Lung (tissue), 12 donors: ENCODE results near the gene GTF2H2. TPM values are rescaled to one million over a fixed set of nuclear protein-coding genes. Genes with fewer than 3 reads are reported as not detected.
"Not testable (repeated sequence)": the region's sequence is repeated elsewhere in the genome, so short reads cannot be mapped to it uniquely, and the experiment has no call there.

Experiments used
- ATAC-seq: fragments of 200-7000 bp; cut with Tn5 transposase; one replicate; pipeline ENCODE4 v1.9.1; 2020; ENCODE audit warnings: moderate number of reproducible peaks; ENCODE audit not compliant: insufficient read depth, low FRiP score
- DNase-seq, 3 donors: peaks; one replicate each; pipeline ENCODE4 v3.0.0-alpha.2; 2013 to 2017
- H3K27ac ChIP-seq, 2 donors: one replicate each; pipeline ENCODE4 v1.5.1; 2013; ENCODE audit warnings: mild to moderate bottlenecking in 2 of 2, moderate library complexity in 2 of 2, control low read depth in 1 of 2, inconsistent platforms in 1 of 2, low read depth in 1 of 2, low read length in 1 of 2
- H3K27me3 ChIP-seq, 3 donors: one replicate each; pipeline ENCODE4 v1.5.1; 2013; ENCODE audit warnings: low read length in 2 of 3; ENCODE audit not compliant: control insufficient read depth in 3 of 3, insufficient read depth in 3 of 3
- H3K36me3 ChIP-seq, 4 donors: one replicate each; pipeline ENCODE4 v1.5.1; 2013; ENCODE audit warnings: low read length in 4 of 4, mild to moderate bottlenecking in 1 of 4, moderate library complexity in 1 of 4; ENCODE audit not compliant: control insufficient read depth in 4 of 4, insufficient read depth in 4 of 4
- H3K4me1 ChIP-seq, 5 donors: one replicate each; pipeline ENCODE4 v1.5.1; 2013; ENCODE audit warnings: low read length in 5 of 5, mild to moderate bottlenecking in 2 of 5, moderate library complexity in 1 of 5; ENCODE audit not compliant: control insufficient read depth in 5 of 5, insufficient read depth in 5 of 5
- H3K4me3 ChIP-seq: one replicate; pipeline ENCODE4 v1.5.1; 2013; ENCODE audit warnings: mild to moderate bottlenecking, control low read depth, moderate library complexity
- H3K9ac ChIP-seq, 2 donors: one replicate each; pipeline ENCODE4 v1.5.1; 2013; ENCODE audit warnings: low read length in 2 of 2, control low read depth in 1 of 2; ENCODE audit not compliant: insufficient read depth in 1 of 2
- H3K9me3 ChIP-seq, 4 donors: one replicate each; pipeline ENCODE4 v1.5.1; 2013; ENCODE audit warnings: low read length in 3 of 4, mild to moderate bottlenecking in 1 of 4, moderate library complexity in 1 of 4; ENCODE audit not compliant: control insufficient read depth in 4 of 4, insufficient read depth in 3 of 4
- WGBS, 2 donors: extraction: QIAGEN DNeasy Blood & Tissue Kit; methylation state at CpG; one replicate each; pipeline ENCODE4 v1.1.7; 2013; 5-methylcytosine and 5-hydroxymethylcytosine counted together
- polyA plus RNA-seq, 2 donors: library from polyadenylated mRNA; stranded (reverse); fragments of 200-250 nt; gene quantifications; one replicate each; pipeline ENCODE4 v1.2.1, GENCODE V29; 2013
- total RNA-seq, 2 donors: library from RNA; depleted of rRNA in 1 of 2; stranded (reverse); fragments of >200 nt in 1 of 2; gene quantifications; one replicate each; pipeline ENCODE4 v1.2.1, GENCODE V29; 2014 to 2021
- TF ChIP-seq, protein P1 (sequence below): IDR thresholded peaks from 2 replicates; pipeline ENCODE4 v1.5.1; 2012; ENCODE audit warnings: mild to moderate bottlenecking; ENCODE audit errors: control extremely low read depth, extremely low read depth
- donor health status: control.
- donor health status: control.
- donor health status: Bipolar disorder and iron deficiency.
- donor health status: healthy.
- donor health status: DM: yes; HTN: yes; CAD: no.

Gene GTF2H2
- total and polyA plus RNA-seq, 4 donors: 6.9 to 62.0 (median 20.3) TPM

DNA sequence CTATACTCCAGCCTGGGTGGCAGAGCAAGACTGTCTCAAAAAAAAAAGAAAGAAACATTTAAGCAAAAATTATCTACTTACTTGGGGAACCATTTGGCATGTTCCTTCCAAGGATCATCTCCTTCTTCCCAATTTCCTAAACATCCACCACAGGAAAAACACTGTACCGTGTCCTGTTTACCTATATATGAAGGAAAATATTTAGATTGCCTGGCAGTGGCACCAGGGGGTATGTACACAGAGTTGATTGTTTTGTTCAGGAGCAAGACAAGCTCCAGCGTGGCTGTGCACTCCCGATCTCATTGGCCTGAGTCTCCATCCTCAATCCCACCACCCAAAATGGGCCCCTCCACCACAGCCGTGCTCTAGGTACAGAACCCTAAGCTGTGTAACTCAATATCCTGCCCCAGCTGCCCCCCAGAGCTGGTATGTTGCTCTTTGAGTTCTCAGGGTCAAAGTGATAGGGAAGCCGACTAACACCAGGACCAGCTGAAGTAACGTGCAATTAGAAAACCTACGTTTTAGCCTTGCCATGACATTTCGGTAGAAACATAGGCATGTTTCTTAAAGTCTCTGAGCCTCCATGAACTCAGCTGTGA is 56.2 kb downstream of the GTF2H2 start:
- WGBS, 2 donors: 81 to 89% methylated on average over 8 of the region's 8 CpGs
- Histone ChIP-seq H3K27me3 (no peaks in the 10 kb centered on the region), H3K36me3 (peaks cover 0 to 1% (median 0%) of the 10 kb centered on the region in 4 donors), H3K27ac (no peak overlapping the region), H3K9ac (no peak overlapping the region), H3K9me3 (no peaks in the 10 kb centered on the region), H3K4me1 (no peaks in the 10 kb centered on the region), H3K4me3 (no peak overlapping the region)
- TF ChIP-seq, protein P1, sequence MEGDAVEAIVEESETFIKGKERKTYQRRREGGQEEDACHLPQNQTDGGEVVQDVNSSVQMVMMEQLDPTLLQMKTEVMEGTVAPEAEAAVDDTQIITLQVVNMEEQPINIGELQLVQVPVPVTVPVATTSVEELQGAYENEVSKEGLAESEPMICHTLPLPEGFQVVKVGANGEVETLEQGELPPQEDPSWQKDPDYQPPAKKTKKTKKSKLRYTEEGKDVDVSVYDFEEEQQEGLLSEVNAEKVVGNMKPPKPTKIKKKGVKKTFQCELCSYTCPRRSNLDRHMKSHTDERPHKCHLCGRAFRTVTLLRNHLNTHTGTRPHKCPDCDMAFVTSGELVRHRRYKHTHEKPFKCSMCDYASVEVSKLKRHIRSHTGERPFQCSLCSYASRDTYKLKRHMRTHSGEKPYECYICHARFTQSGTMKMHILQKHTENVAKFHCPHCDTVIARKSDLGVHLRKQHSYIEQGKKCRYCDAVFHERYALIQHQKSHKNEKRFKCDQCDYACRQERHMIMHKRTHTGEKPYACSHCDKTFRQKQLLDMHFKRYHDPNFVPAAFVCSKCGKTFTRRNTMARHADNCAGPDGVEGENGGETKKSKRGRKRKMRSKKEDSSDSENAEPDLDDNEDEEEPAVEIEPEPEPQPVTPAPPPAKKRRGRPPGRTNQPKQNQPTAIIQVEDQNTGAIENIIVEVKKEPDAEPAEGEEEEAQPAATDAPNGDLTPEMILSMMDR: no peak
- ATAC-seq (no peak), DNase-seq (no peak)

DNA sequence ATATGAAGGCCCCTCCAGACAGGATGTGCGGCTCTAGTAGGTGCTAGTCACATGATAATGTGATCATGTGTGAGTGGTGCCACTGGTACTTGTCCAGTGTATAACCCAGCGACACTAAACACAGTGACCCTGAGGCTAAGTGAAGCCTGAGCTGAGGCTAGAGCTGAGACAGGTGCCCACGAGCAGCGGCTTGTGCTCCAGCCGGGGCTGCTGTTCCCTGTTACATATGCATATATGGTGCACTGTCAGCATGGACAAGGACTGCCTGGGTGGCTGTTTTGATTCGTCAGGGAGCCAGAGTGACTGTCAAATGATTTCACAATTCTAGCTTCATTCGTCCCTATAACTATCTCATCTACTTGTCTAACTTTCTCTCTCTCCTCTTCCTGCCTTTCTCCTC is 60.5 kb downstream of the GTF2H2 start:
- not testable (repeated sequence) for ATAC-seq, H3K36me3 ChIP-seq, H3K4me1 ChIP-seq, H3K27ac ChIP-seq, H3K27me3 ChIP-seq, H3K9ac ChIP-seq, DNase-seq, H3K4me3 ChIP-seq, H3K9me3 ChIP-seq
- 43 to 47% methylated on average over 2 to 3 of the region's 7 CpGs for WGBS, 2 donors

Other genes with a start within 250 kb of the GTF2H2 start
- 1 to 10 TPM; 5.7 to 7.8 TPM for gene SERF1A, start 167.0 kb downstream of the GTF2H2 start, total RNA-seq
- gene SERF1A, start 167.0 kb downstream of the GTF2H2 start, polyA plus RNA-seq: 1 to 10 TPM; 1.5 to 2.8 TPM
- gene SMN1, start 142.6 kb downstream of the GTF2H2 start, total RNA-seq: 10 to 100 TPM; 30.2 to 33.8 TPM
- gene SMN1, start 142.6 kb downstream of the GTF2H2 start, polyA plus RNA-seq: 10 to 100 TPM; 28.8 to 37.9 TPM
- 10 to 100 TPM; 49.5 to 68.8 TPM for gene NAIP, start 42.3 kb downstream of the GTF2H2 start, total RNA-seq
- gene NAIP, start 42.3 kb downstream of the GTF2H2 start, polyA plus RNA-seq: 10 to 100 TPM in 1 of 2 donors, 1 to 10 TPM in 1; 7.0 to 41.1 TPM